HG02981 (cell line): ENCODE measurements around the gene DDA1.
A peak's percentile ranks its signal among the peaks of the same experiment; 100 is the strongest.

ENCODE experiments used
- ATAC-seq: cut with Tn5 transposase; IDR thresholded peaks from one replicate; pipeline ENCODE4 v1.9.1; 2021; ENCODE audit warnings: mild to moderate bottlenecking, moderate library complexity; ENCODE audit not compliant: unreplicated experiment

The DDA1 gene

DNA sequence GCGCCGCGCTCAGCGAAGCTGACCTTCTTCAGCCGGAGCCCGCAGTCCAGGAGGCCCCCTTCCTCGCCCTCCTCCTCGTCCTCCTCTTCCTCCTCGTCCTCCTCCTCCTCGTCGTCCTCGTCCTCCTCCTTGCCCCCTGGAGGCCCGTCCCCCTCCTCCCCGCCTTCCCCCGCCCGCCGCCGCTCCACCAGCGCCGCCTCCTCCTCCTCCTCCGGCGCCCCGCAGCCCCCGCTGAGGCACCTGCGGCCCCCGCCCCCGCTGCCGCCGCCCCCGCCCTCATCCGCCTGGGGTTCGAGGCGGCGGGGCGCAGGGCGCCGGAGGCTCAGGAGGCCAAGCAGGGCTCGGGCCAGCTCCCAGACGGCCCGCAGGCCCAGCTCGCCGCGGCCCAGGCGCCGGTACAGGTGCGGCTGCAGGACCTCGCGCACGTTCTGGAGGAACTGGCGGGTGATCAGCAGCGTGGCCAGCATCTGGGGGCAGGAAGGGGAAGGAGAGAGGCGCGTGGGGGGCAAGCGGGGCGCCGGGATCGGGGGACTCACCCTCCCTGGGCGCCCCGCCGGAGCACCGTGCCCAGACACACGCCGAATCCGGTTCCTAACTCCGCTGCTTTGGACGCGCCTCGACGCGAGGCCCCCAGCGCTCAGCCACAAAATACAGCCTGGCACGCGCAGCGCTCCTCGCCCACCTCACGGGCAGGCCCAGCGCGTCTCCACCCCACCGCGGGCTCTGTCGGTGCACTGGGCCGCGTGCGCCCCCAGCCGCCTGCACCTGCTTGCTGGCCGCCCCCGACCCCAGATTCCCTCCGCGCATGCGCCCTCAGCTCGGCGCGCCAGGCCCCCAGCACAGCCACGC is 19.4 kb downstream of the DDA1 start:
- no peak for ATAC-seq

DNA sequence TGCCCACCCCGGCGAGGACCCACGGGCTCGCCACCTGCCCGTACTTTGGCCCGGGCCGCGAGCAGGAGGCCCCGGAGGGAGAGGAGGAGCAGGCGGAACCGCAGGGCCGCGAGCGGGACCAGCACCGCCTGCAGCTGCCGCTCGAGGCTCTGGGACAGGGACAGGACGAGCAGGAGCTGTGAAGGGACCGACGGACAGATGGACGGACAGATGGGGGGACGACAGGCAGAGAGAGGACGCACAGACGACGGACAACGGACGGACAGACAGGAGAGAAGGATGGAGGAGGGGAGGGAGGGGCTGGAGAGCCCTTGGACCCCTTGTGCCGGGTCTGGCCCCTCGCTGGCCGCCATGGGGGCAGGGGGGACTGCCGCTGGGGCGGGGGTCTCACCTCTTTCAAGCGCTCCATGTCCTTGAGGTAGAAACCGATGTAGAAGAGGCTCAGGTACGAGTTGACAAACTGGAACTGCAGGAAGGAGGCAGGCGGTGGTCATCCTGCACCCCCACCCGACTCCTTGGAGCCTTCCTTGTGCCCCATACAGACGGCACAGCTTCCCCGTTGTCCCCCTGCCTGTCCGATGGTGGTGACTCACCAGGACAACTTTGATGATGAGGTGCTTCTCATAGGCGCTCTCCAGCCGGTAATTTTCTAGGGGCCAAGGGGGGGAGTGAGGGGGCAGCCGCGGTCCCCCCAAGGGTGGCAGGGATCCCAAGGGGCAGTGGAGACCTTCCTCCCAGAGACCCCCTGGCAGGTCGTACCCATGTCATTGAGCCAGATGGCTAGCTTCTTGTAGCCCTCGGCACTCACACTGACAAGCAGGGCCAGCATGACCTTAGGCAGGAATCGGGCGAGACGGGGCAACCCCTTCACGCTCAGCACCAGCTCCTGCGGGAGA is 20.3 kb downstream of the DDA1 start:
- no peak for ATAC-seq

DNA sequence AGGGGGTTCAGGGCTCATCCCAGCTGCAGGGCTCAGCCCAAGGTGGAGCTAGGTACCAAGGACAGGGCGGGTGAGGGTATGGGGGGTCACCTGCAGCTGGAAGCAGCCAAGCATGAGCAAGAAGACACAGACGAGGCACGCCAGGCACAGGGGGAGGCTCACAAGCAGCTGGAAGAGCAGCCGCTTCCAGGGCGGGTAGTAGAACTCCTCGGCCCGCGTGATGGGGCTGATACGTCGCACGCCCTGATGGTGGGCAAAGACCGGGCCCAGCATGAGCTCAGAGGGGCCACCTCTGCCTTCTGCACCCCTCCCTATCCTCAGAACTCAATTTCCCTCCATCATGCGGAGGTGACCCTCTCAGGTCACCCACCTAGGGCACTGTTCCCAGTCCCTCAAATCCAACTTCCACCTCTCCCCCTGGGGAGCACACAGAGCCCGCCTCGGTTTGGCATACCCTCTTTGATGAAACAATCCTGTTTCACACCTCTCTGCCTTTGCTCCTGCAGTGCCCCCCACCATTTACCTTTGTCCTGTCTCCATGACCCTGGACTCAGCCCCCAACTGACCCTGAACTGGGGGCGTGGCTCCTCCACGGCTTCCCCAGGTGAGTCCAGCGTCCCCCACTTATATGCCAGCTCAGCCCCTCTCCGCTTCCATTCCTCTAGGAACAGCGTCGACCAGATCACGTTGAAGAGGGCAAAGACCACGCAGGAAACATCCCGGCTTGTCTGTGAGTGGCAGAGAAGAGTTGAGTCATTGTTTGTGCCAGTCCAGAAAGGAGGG is 21.1 kb downstream of the DDA1 start:
- no peak for ATAC-seq

DNA sequence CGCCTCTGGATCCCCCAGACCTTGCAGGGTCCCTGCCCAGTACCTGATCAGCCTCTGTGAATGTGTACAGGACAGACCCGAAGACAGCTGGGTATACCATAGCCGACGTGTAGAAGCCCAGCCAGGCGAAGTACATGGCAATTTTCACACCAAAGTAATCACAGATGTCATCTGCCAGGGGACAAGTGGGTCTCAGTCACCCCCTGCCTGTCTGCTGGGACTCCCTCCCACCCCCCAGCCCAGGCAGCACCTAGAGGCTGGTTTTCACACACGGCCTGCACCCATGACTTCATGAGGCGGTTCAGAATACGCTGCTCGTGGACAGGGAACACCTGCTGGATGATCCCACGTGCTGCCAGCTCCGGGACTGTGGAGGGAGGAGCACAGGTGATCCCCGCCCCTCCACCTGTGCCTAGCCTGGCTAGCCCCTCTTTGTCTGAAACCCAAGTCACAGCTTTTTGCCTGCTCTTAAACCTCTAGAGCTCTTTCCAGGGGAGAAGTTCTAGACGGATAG is 21.7 kb downstream of the DDA1 start:
- ATAC-seq, result no peak

DNA sequence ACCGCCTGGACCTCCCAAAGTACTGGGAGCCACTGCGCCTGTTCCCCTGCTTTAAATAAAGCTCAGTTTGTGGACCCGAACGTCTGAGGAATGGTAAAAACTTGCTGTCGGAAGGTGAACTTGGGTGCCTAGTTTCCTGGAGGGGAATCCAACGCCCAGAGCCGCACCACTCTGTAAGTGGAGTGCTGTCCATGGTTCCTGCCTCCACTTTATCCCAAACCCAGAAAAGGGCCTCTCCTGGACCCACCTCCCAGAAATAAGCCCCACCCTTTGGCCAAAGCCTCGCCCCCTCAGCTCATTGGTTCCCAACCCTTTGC is 23.0 kb downstream of the DDA1 start:
- ATAC-seq, result no peak

DNA sequence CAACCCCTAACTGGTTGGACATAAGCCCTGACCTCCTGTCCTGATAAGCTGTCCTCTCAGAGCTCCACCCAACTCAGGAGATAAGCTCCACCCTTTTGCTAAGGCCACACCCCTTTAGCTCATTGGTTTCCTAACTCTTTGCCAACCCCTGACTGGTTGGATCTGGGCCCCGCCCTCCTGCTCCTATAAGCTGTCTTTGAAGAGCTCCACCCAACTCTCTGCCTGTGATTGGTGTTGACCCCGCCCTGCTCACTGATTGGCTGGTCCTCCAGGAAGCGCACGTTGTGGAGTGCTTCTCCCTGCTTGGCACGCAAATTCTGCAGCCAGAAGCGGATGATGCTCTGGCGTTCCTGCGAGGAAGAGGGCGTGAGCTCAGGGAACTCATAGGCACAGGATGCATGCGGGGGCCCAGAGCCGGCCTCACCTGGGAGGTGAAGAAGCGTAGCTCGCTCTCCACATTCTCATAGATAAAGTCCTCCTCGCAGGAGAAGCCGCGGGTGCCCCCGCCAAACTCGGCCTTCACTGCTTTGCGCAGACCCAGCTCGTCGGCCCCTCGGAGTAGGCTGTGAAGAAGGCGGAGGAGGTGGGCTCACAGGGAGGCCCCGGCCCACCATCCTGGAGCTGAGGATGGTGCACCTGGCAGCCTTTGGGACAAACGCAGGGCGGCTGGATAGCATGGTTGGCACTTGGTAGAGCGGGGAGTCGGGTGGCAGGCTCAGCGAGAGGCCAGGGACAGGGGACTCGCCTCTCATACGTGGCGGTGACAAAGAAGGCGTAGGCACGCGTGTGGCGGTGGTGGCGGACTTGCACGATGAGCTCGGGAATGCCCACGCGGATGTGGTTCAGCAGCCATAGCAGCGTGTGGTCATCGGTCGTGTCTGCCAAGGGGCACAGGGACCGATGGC is 23.6 kb downstream of the DDA1 start:
- ATAC-seq, result no peak

DNA sequence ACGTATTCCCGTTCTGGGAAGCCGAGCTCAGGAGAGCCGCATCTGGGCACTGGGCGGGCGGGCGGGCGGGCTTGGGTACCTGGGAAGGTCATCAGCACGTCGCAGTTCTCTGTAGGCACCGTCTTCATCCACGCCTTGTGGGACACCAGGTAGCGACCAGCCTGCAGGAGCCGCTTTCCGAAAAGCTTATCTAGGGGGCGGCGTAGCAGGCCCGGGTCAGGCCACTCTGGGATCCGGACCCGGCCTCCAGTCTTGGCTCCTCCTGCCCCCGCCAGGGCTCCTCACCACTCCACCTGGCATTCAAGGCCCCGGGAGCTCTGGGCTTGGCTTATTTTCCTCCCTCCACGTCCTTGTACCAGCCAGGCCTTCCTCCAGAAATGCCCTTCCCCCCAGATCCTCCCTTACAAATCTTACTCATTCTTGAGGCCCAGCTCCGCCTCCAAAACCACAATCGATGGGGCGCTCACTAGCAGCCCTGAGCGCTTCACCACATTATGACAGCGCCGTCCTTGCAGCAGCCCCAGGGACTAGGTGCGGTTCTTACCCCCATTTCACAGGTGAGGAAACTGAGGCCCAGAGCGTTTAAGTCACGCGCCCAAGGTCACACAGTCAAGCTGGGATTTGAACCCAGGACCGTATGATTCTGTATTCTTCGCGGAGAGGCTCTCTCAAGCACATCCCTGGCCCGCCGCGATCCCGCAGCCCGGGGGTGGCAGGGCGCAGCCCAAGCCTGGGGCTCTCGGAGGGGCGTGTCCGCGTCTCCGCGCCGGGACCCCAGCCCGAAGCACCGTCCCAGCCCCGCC is 24.4 kb downstream of the DDA1 start:
- ATAC-seq, result no peak

DNA sequence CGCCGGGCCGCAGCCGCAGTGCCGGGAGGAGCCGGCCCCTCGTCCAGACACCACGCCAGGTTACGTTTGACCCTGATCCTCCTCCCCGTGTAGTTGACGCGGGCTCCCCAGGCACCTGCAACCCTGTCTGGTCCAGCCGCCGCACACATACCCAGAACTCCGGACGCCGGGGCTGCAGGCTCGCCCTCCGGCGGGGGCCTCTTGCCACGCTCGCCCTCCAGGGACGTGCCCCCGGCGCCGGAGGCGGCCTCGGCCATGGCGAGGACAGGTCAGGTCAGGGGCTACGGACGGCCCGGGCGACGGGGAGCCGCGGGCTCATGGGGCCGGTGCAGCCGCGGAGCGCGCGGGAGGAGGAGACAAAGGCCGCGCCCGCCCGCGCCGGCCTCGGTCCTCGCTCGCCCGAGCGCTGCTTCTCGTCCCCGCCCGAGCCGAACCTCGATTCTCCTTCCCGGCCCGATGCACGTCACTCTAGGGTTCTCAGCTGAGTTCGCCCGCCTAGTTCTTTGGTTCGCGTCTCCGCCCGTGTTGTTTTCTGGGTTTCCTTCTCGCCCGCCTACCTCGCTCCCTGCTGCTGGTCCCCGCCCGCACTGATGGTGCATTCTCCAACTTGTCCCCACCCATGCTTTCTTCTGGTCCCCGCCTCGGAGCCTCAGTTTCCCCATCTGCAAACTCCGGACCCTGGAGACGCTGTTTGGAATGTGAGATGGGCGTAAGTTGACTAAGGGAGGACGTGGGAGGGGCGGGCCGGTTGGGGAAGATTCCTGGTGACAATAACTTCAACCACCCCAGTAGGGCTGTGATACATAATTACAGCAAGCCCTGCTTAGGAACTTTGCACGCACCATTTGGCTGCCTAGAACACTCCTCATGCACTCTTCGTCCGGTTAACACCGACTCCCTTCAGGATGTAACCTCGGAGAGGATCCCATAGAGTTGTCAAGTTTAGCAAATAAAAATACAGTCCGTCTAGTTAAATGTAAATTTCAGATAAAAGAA is 25.3 kb downstream of the DDA1 start, which contains the start of gene ANO8:
TSS of gene ANO8 (minus strand) at position 442 of the 996 bp plus-strand sequence. CDS start at position 257, 185 bp downstream.
- ATAC-seq, result peak; percentile 45

DNA sequence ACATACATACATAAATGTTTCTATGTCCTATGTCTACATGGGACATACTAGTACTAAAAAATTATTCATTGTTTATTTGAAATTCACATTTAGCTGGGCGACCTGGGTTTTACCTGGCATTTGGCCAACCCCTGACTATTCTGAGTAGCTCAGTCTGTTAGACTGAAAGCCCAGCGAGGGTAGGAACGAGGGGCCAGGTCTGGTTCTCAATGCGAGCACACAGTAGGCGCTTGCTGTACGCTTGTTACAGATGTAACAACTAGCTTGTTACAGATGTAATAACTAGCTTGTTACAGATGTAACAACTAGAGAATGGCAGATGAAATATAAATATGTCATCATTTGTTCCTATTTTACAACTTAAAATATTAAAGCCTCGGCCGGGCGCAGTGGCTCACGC is 26.2 kb downstream of the DDA1 start:
- ATAC-seq, result no peak

DNA sequence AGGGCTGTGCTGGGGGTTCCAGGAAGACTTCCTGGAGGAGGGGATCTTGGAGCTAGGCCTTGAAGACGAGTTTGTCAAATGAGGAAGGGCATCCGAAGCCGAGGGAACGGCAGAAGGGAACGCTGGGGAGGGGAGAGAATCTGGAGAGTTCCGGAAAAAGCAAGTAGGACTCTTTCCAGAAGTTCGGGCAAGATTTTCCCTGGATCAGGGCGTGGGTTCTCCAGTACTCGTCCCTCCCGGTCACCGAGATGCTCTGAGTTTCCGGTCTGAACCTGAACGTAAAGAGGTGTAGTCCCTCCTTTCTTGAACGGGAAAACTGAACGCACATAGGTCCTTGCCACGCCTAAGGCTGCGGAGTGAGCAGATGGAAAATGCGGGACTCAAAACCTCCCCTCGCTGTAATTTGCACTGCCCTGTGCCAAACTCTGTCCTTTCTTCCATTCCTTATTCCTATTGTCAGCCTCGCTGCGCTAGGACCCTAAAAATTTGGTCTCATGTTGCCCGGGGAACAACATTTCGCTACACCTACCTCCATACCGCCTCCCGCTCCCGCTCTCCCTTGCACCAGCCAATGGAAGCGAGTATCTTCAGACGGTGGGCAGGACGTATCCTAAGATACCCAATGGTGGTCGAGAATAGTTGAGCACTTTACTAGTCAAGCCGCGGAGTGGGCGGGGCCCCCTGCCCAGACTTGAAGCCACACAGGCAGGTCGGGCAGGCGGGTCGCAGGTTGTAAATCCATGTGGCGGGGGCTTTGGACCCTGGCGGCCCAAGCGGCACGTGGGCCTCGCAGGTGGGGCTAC is 27.7 kb downstream of the DDA1 start, which contains the start of gene GTPBP3:
TSS of gene GTPBP3 (plus strand) at position 682 of the 803 bp plus-strand sequence. CDS start at position 741, 59 bp downstream.
- peak; percentile 78 for ATAC-seq

DNA sequence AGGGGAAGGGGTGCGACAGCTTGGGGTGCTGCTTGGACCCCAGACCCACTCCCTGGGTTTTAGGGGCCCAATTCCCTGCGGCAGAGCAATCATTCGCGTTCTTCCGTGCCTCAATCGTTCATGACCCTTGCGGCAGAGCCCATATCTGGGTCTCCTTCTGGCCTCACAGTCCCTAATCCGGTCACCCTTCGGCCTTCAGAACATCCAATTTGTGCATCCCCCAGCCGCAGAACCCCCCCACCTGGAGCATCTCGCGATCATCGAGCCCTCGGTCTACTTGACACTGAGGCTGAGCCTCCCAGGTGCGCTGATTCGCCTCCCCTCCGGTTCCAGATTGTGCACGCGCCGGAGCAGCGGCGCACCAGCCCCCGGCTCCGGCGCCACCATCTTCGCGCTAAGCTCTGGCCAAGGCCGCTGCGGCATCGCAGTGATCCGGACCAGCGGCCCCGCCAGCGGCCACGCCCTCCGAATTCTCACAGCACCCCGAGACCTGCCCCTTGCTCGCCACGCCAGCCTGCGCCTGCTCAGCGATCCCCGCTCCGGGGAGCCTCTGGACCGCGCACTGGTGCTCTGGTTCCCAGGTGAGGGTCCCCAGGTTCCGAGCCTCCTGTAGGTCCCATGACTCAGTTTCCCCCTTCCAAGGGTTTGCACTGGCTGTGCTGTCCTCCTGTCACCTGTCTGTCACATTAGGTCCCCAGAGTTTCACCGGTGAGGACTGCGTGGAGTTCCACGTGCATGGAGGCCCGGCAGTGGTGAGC is 28.5 kb downstream of the DDA1 start:
- ATAC-seq, result no peak

DNA sequence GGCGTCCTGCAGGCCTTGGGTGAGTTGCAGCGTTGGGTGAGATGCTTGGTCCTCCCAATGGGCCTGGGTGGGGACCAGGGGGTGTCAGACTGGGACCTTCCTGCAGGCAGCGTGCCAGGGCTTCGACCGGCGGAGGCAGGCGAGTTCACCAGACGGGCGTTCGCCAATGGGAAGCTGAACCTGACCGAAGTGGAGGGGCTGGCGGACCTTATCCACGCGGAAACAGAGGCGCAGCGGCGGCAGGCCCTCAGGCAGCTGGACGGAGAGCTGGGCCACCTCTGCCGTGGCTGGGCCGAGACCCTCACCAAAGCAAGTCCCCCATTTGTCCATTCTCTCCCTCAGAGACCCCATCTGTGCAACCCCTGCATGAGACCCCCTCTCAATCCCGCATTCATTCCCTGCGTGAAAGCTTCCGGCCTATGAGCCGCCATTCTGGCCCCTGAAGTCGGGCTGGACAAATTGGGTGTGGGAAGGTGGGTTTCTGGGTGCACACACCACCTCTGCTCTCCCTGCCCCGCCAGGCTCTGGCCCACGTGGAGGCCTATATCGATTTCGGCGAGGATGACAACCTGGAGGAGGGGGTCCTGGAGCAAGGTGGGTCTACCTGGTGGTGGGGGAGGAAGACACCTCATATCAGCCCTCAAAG is 29.2 kb downstream of the DDA1 start:
- ATAC-seq, result no peak

DNA sequence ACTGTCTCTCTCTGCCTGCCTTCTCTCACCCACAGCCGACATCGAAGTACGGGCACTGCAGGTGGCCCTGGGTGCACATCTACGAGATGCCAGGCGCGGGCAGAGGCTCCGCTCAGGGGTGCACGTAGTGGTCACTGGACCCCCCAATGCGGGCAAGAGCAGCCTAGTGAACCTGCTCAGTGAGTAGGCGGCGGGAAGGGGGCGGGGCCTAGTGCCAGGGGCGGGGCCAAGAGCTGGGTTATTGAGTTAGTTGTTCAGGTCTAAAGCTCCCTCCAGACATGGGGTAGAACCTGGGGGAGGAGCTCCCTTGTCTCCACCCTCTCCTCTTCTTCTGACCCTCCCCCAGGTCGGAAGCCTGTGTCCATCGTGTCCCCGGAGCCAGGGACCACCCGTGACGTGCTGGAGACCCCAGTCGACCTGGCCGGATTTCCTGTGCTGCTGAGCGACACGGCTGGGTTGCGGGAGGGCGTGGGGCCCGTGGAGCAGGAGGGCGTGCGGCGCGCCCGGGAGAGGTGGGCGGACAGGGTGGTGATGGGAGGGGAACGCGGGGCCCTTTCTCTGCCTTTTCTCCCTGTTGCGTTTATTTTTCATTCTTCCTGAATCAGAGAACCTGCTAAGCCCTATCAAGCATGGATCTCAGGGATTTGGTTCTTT is 29.9 kb downstream of the DDA1 start:
- ATAC-seq, result no peak

DNA sequence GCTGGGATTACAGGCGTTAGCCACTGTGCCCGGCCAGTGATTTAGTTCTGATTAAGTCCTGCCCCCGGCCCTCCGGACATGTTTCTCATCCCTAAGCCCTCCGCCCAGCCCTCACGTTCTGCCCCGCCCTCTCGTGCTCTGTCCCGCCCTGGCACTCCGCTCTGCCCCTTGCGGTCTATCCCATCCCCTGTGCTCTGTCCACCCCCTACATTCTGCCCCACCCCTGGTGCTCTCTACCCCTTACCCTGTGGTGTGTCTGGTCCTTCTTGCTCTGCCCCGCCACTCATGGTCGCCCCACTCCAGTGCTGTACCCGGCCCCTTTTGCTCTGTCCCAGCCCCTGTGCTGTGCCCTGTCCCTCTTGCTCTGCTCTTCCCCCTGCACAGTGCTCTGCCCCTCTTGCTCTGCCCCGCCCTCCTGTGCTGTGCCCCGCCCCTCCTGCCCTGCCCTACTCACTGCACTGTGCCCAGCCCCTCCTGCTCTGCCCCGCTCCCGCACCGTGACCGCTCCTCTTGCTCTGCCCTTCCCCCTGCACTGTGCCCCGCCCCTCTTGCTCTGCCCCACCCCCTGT is 31.0 kb downstream of the DDA1 start:
- ATAC-seq, result no peak

DNA sequence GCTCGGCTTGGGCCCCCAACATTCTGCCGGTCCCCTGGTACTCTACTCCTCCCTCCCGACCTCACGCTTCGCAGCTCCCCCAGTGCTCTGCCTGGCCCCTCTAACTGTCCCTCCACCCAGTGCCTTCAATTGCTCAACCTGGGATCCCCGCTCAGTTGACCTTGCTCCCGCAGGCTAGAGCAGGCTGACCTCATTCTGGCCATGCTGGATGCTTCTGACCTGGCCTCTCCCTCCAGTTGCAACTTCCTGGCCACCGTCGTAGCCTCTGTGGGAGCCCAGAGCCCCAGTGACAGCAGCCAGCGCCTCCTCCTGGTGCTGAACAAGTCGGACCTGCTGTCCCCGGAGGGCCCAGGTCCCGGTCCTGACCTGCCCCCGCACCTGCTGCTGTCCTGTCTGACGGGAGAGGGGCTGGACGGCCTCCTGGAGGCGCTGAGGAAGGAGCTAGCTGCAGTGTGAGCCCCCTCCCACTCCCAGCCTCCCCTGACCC is 31.6 kb downstream of the DDA1 start:
- no peak for ATAC-seq
